ENCODE results near the gene STARD3. TPM values are rescaled to one million over a fixed set of nuclear protein-coding genes. Genes with fewer than 3 reads are reported as not detected.

Gene STARD3
- total RNA-seq, 1 experiment from 2014 or later = 44.8 TPM

GRCh38 chr17:39607851-39608130 lies 29.2 kb upstream of the STARD3 start, which contains the start of gene NEUROD2:
NEUROD2 (minus strand) TSS chr17:39607920; CDS start chr17:39606599, 1,321 bp downstream.
- in situ Hi-C loops (cut with HindIII; ENCODE audit: low pct_unique_long_range_greater_than_20kb, low sequenced_read_pairs) (no loop called here), intact Hi-C loops (cut with micrococcal nuclease; ENCODE audit: unreplicated experiment) (no loop called here)
- peaks cover 12% of the 10 kb centered on the region for H3K27me3 ChIP-seq (ENCODE audit: control insufficient read depth, insufficient read depth, low read length)
- H3K4me3 ChIP-seq (ENCODE audit: low read depth in 2 of 2, low read length in 2 of 2) = peak within 1 kb of the TSS; percentile 12 to 14; a peak in 1 of 4 replicates
- no peaks in the 10 kb centered on the region for H3K36me3 ChIP-seq (ENCODE audit: control insufficient read depth, insufficient read depth, low read length)
- DNase-seq (ENCODE audit: low read depth, low spot score) (no peak), ATAC-seq (no peak)
- TF ChIP-seq POLR2AphosphoS5 (IDR thresholded peaks at IDR 0.05; ENCODE audit: low read depth, low read length) (no peak), SIN3A (IDR thresholded peaks at IDR 0.05; ENCODE audit: borderline replicate concordance, insufficient read depth, low read depth, low read length) (no peak), CTCF (IDR thresholded peaks at IDR 0.05) (no peak), TCF7L2 (IDR thresholded peaks at IDR 0.05; ENCODE audit: low read depth, low read length) (no peak)
- TF ChIP-seq, protein P1, sequence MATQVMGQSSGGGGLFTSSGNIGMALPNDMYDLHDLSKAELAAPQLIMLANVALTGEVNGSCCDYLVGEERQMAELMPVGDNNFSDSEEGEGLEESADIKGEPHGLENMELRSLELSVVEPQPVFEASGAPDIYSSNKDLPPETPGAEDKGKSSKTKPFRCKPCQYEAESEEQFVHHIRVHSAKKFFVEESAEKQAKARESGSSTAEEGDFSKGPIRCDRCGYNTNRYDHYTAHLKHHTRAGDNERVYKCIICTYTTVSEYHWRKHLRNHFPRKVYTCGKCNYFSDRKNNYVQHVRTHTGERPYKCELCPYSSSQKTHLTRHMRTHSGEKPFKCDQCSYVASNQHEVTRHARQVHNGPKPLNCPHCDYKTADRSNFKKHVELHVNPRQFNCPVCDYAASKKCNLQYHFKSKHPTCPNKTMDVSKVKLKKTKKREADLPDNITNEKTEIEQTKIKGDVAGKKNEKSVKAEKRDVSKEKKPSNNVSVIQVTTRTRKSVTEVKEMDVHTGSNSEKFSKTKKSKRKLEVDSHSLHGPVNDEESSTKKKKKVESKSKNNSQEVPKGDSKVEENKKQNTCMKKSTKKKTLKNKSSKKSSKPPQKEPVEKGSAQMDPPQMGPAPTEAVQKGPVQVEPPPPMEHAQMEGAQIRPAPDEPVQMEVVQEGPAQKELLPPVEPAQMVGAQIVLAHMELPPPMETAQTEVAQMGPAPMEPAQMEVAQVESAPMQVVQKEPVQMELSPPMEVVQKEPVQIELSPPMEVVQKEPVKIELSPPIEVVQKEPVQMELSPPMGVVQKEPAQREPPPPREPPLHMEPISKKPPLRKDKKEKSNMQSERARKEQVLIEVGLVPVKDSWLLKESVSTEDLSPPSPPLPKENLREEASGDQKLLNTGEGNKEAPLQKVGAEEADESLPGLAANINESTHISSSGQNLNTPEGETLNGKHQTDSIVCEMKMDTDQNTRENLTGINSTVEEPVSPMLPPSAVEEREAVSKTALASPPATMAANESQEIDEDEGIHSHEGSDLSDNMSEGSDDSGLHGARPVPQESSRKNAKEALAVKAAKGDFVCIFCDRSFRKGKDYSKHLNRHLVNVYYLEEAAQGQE (IDR thresholded peaks at IDR 0.05; ENCODE audit: insufficient read depth in 1 of 2, low read depth in 2 of 2, low read length in 1 of 2) = no peak
- no peaks in the 10 kb centered on the region for H3K9me3 ChIP-seq (ENCODE audit: control insufficient read depth, insufficient read depth, low read depth, low read length)
- CTCF ChIA-PET = no interaction called here
- BruUV-seq (replicated peaks) = no TSS peak
- POLR2A ChIA-PET = no interaction called here
- H3K27ac ChIP-seq (ENCODE audit: low read length) = no peak within 1 kb of the TSS
- H3K4me1 ChIP-seq (ENCODE audit: control insufficient read depth, insufficient read depth, low read length) = no peaks in the 10 kb centered on the region

GRCh38 chr17:39608142-39608981 lies 28.6 kb upstream of the STARD3 start:
- BruUV-seq (replicated peaks) = no TSS peak
- ChIA-PET CTCF (no interaction called here), POLR2A (no interaction called here)
- H3K9me3 ChIP-seq (ENCODE audit: control insufficient read depth, insufficient read depth, low read depth, low read length) = no peaks in the 10 kb centered on the region
- no peaks in the 10 kb centered on the region for H3K4me1 ChIP-seq (ENCODE audit: control insufficient read depth, insufficient read depth, low read length)
- no peak for TF ChIP-seq SIN3A (IDR thresholded peaks at IDR 0.05; ENCODE audit: borderline replicate concordance, insufficient read depth, low read depth, low read length)
- TF ChIP-seq, protein P1 (IDR thresholded peaks at IDR 0.05; ENCODE audit: insufficient read depth in 1 of 2, low read depth in 2 of 2, low read length in 1 of 2) = no peak
- TF ChIP-seq POLR2AphosphoS5 (IDR thresholded peaks at IDR 0.05; ENCODE audit: low read depth, low read length) = no peak
- no peak for TF ChIP-seq CTCF (IDR thresholded peaks at IDR 0.05)
- TF ChIP-seq TCF7L2 (IDR thresholded peaks at IDR 0.05; ENCODE audit: low read depth, low read length) = no peak
- H3K36me3 ChIP-seq (ENCODE audit: control insufficient read depth, insufficient read depth, low read length) = no peaks in the 10 kb centered on the region
- ATAC-seq (no peak), DNase-seq (ENCODE audit: low read depth, low spot score) (no peak)
- in situ Hi-C loops (cut with HindIII; ENCODE audit: low pct_unique_long_range_greater_than_20kb, low sequenced_read_pairs) = no loop called here
- no peak overlapping the region for H3K27ac ChIP-seq (ENCODE audit: low read length)
- peaks cover 8% of the 10 kb centered on the region for H3K27me3 ChIP-seq (ENCODE audit: control insufficient read depth, insufficient read depth, low read length)
- intact Hi-C loops (cut with micrococcal nuclease; ENCODE audit: unreplicated experiment) = no loop called here
- H3K4me3 ChIP-seq (ENCODE audit: low read depth in 2 of 2, low read length in 2 of 2) = no peak overlapping the region
